GM12878 (cell line): ENCODE measurements around the gene MEX3D. TPM values are rescaled to one million over a fixed set of nuclear protein-coding genes. Genes with fewer than 3 reads are reported as not detected.

Experiments
- ATAC-seq: fragments of 200-7000 bp; cut with Tn5 transposase; 3 replicates; pipeline ENCODE4 v1.9.1; 2020; ENCODE audit warnings: mild to moderate bottlenecking, moderate library complexity
- BruUV-seq: library from RNA; stranded (reverse); fragments of 400-500 nt; replicated peaks from 2 replicates; lab custom pipeline; 2021; lab: Mats Ljungman, UMichigan
- CTCF ChIA-PET: fragments of 300-600 bp; sonication (Branson Sonifier 250); formaldehyde crosslinking; extraction: SDS; loops from one replicate; lab custom pipeline; 2021; ENCODE audit warnings: inconsistent platforms; lab: Yijun Ruan, JAX
- POLR2A ChIA-PET: fragments of 350-600 bp; formaldehyde crosslinking; extraction: SDS; loops from one replicate; lab custom pipeline; 2021; ENCODE audit warnings: inconsistent platforms; lab: Charles Lee
- RAD21 ChIA-PET: fragments of 300-600 bp; sonication (Branson Sonifier 250); formaldehyde crosslinking; loops from one replicate; lab custom pipeline; 2023; ENCODE audit warnings: antibody characterized with exemption; ENCODE audit not compliant: unreplicated experiment; lab: Charles Lee
- SMC1A ChIA-PET: fragments of 300-600 bp; sonication (Branson Sonifier 250); formaldehyde crosslinking; loops from one replicate; lab custom pipeline; 2023; ENCODE audit not compliant: unreplicated experiment, uncharacterized antibody; lab: Charles Lee
- DNase-seq: peaks from one replicate; pipeline ENCODE4 v3.0.0-alpha.2; 2011; ENCODE audit warnings: low read depth, low spot score
- FAIRE-seq: peaks from 3 replicates; lab custom pipeline; 2011; peaks lifted over from hg19 to GRCh38; lab: Jason Lieb, UNC
- H2AFZ ChIP-seq: 2 replicates; pipeline ENCODE4 v1.6.0; 2011; ENCODE audit warnings: low read depth, low read length, control low read depth; ENCODE audit not compliant: control insufficient read depth
- H3K27ac ChIP-seq: 2 replicates; pipeline ENCODE4 v1.5.1; 2011; ENCODE audit warnings: control low read depth; ENCODE audit not compliant: control insufficient read depth, insufficient read depth
- H3K27me3 ChIP-seq, 2 experiments: replicated peaks in 1 of 2; 2 replicates each; pipeline versions ENCODE4 v1.6.0 to v1.6.1; 2011; ENCODE audit warnings: low read length in 1 of 2; ENCODE audit not compliant: control insufficient read depth in 2 of 2, insufficient read depth in 2 of 2
- H3K36me3 ChIP-seq, 2 experiments: 2 replicates each; pipeline ENCODE4 v1.5.1; 2011; ENCODE audit warnings: low read length in 1 of 2; ENCODE audit not compliant: control insufficient read depth in 2 of 2, insufficient read depth in 2 of 2
- H3K4me1 ChIP-seq: 2 replicates; pipeline ENCODE4 v1.6.1; 2011; ENCODE audit warnings: mild to moderate bottlenecking, low read length, moderate library complexity, mixed read lengths; ENCODE audit not compliant: control insufficient read depth, insufficient read depth
- H3K4me2 ChIP-seq: 2 replicates; pipeline ENCODE4 v1.6.0; 2011; ENCODE audit warnings: control low read depth; ENCODE audit not compliant: control insufficient read depth, insufficient read depth
- H3K4me3 ChIP-seq: fragments of 200-600 bp; sonication (generic); 2 replicates; pipeline ENCODE4 v1.5.1; 2016
- H3K79me2 ChIP-seq: 2 replicates; pipeline ENCODE4 v1.6.0; 2011; ENCODE audit warnings: low read length; ENCODE audit not compliant: control insufficient read depth, insufficient read depth
- H3K9ac ChIP-seq: 2 replicates; pipeline ENCODE4 v1.8.0; 2011; ENCODE audit warnings: low read length, control low read depth, mixed read lengths; ENCODE audit not compliant: control insufficient read depth, insufficient read depth
- H3K9me3 ChIP-seq: replicated peaks from 3 replicates; pipeline ENCODE4 v1.5.1; 2011; ENCODE audit warnings: mild to moderate bottlenecking, low read length; ENCODE audit not compliant: control insufficient read depth, insufficient read depth
- H4K20me1 ChIP-seq: 2 replicates; pipeline ENCODE4 v1.6.0; 2011; ENCODE audit not compliant: control insufficient read depth, insufficient read depth
- ZNF24 ChIP-seq: fragments of 450-650 bp; IDR thresholded peaks from 2 replicates; pipeline ENCODE4 v1.6.1; 2017; ENCODE audit warnings: antibody characterized with exemption, mild to moderate bottlenecking
- WGBS: methylation state at CpG from one replicate; pipeline ENCODE4 v1.1.6; 2016; ENCODE audit warnings: low lambda C conversion rate; ENCODE audit not compliant: insufficient replicate concordance, insufficient coverage; ENCODE audit errors: missing lambda C conversion rate; 5-methylcytosine and 5-hydroxymethylcytosine counted together
- in situ Hi-C: fragments of 300-500 bp; cut with MboI; formaldehyde crosslinking; loops from 9 replicates; pipeline ENCODE4 v1.14.3; 2018; ENCODE audit warnings: mixed read lengths
- intact Hi-C: fragments of 100-400 bp; cut with micrococcal nuclease; formaldehyde crosslinking; loops from one replicate; pipeline ENCODE4 v1.14.2; 2022; ENCODE audit not compliant: unreplicated experiment
- polyA plus RNA-seq, 11 experiments: library from polyadenylated mRNA; depleted of rRNA in 4 of 11; unstranded in 6 of 11; stranded (reverse) in 5 of 11; fragments of >200 nt; fragmentation: Nextera tagmentation in 4 of 11; fragmentation: Illumina TruSeq in 1 of 11; extraction: Ambion mirVana in 4 of 11; extraction: Trizol in 1 of 11; gene quantifications; 1 replicate in 1 of 11; 2 replicates in 10 of 11; pipeline versions ENCODE4 v1.2.1 to v1.2.3, GENCODE V29; 2011 to 2016; ENCODE audit warnings: inconsistent platforms in 2 of 11, missing spikeins in 2 of 11, low read depth in 1 of 11
- total RNA-seq, 4 experiments: library from RNA; depleted of rRNA in 3 of 4; stranded (reverse); fragments of >200 nt in 3 of 4; fragmentation: Illumina TruSeq in 1 of 4; extraction: Trizol in 1 of 4; gene quantifications; 2 replicates each; pipeline versions ENCODE4 v1.2.1 to v1.2.3, GENCODE V29; 2013 to 2021
- TF ChIP-seq, protein P1 (sequence below): fragments of 450-650 bp; formaldehyde crosslinking; IDR thresholded peaks from 2 replicates; pipeline ENCODE4 v1.4.0; 2022; ENCODE audit warnings: mild to moderate bottlenecking, moderate library complexity

Gene MEX3D
- total and polyA plus RNA-seq, 10 of the 15 experiments (the other 5 are each of a cell fraction or from before 2014, with no cell fraction given), result 0.18 to 6.8 (median 0.81) TPM

DNA sequence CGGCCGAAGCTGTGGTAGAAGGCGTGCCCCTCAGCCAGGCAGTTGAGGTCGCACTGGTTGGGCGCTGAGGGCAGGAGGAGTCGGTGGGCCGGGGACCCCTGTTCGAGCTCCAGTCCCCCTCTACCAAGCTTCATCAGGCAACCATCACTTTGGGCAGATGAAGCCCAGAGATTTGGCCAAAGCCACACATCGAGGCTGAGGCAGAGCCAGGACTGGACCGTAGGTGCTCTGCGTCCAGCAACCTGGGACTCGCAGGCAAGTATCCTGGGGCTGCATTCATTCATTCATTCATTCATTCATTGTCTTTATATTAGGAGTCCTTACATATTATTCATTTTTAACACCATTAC is 59.6 kb downstream of the MEX3D start:
- no peak overlapping the region for H2AFZ ChIP-seq
- no peak for ATAC-seq
- no TSS peak for BruUV-seq
- no peaks in the 10 kb centered on the region for H3K4me1 ChIP-seq
- peak; percentile 74 for TF ChIP-seq ZNF24
- TF ChIP-seq, protein P1, sequence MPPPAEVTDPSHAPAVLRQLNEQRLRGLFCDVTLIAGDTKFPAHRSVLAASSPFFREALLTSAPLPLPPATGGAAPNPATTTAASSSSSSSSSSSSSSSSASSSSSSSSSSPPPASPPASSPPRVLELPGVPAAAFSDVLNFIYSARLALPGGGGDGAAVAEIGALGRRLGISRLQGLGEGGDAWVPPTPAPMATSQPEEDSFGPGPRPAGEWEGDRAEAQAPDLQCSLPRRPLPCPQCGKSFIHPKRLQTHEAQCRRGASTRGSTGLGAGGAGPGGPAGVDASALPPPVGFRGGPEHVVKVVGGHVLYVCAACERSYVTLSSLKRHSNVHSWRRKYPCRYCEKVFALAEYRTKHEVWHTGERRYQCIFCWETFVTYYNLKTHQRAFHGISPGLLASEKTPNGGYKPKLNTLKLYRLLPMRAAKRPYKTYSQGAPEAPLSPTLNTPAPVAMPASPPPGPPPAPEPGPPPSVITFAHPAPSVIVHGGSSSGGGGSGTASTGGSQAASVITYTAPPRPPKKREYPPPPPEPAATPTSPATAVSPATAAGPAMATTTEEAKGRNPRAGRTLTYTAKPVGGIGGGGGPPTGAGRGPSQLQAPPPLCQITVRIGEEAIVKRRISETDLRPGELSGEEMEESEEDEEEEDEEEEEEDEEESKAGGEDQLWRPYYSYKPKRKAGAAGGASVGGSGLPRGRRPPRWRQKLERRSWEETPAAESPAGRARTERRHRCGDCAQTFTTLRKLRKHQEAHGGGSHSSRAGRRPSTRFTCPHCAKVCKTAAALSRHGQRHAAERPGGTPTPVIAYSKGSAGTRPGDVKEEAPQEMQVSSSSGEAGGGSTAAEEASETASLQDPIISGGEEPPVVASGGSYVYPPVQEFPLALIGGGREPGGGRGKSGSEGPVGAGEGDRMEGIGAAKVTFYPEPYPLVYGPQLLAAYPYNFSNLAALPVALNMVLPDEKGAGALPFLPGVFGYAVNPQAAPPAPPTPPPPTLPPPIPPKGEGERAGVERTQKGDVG, result no peak
- no peak overlapping the region for H3K4me2 ChIP-seq
- H3K9ac ChIP-seq, result no peak overlapping the region
- POLR2A ChIA-PET, result no interaction called here
- CTCF ChIA-PET, result interaction anchor here (1.0 kb wide), 1 partner anchor 11 kb away, joined by 5 read pairs; no protein-coding TSS in a partner anchor
- no peaks in the 10 kb centered on the region; the same call in 2 of the 3 replicates for H3K9me3 ChIP-seq
- H3K36me3 ChIP-seq, result no peaks in the 10 kb centered on the region
- in situ Hi-C loops (no loop called here), intact Hi-C loops (no loop called here)
- no peak overlapping the region for H3K27ac ChIP-seq
- no peaks in the 10 kb centered on the region for H3K79me2 ChIP-seq
- RAD21 ChIA-PET, result no interaction called here
- H4K20me1 ChIP-seq, result no peaks in the 10 kb centered on the region
- no peak overlapping the region for H3K4me3 ChIP-seq
- no peaks in the 10 kb centered on the region; a peak in 2 of 4 replicates for H3K27me3 ChIP-seq
- DNase-seq, result no peak
- SMC1A ChIA-PET, result no interaction called here
- no peak for FAIRE-seq
- WGBS, result 50% methylated on average over 12 of the region's 12 CpGs
